HepG2 (cell line): ENCODE results near the gene IGF2BP1. TPM values are rescaled to one million over a fixed set of nuclear protein-coding genes. Genes with fewer than 3 reads are reported as not detected.

ENCODE experiments used
- FOSL2 ChIP-seq: sonication (generic); formaldehyde crosslinking; IDR thresholded peaks from 2 replicates; pipeline ENCODE4 v1.4.0; 2020; ENCODE audit warnings: missing genetic modification reagents
- HES4 ChIP-seq: sonication (generic); formaldehyde crosslinking; IDR thresholded peaks from 2 replicates; pipeline ENCODE4 v1.9.0; 2021; ENCODE audit warnings: mild to moderate bottlenecking, missing genetic modification reagents, borderline replicate concordance
- SKIL ChIP-seq: sonication (generic); formaldehyde crosslinking; IDR thresholded peaks from 2 replicates; pipeline ENCODE4 v1.8.0; 2022; ENCODE audit warnings: missing genetic modification reagents, mild to moderate bottlenecking, moderate library complexity, borderline replicate concordance
- TAF1 ChIP-seq: sonication (generic); formaldehyde crosslinking; IDR thresholded peaks from 2 replicates; pipeline ENCODE4 v1.4.0; 2020; ENCODE audit warnings: missing genetic modification reagents
- ZBTB1 ChIP-seq: sonication (generic); formaldehyde crosslinking; IDR thresholded peaks from 2 replicates; pipeline ENCODE4 v1.4.0; 2020; ENCODE audit warnings: missing genetic modification reagents, borderline replicate concordance
- ZBTB21 ChIP-seq: sonication (generic); formaldehyde crosslinking; IDR thresholded peaks from 2 replicates; pipeline ENCODE4 v1.4.0; 2020; ENCODE audit warnings: missing genetic modification reagents
- ZBTB38 ChIP-seq: sonication (generic); formaldehyde crosslinking; IDR thresholded peaks from 2 replicates; pipeline ENCODE4 v1.5.1; 2020; ENCODE audit warnings: mild to moderate bottlenecking, missing genetic modification reagents
- ZFAT ChIP-seq: sonication (generic); formaldehyde crosslinking; conservative IDR thresholded peaks from 2 replicates; pipeline ENCODE4 v1.8.1; 2023; ENCODE audit warnings: missing genetic modification reagents, inconsistent platforms
- ZNF205 ChIP-seq: IDR thresholded peaks from 2 replicates; pipeline ENCODE4 v1.6.1; 2018; ENCODE audit warnings: missing biosample characterization, missing genetic modification reagents
- ZNF451 ChIP-seq: sonication (generic); formaldehyde crosslinking; IDR thresholded peaks from 2 replicates; pipeline ENCODE4 v1.5.0; 2020; ENCODE audit warnings: mild to moderate bottlenecking, missing genetic modification reagents
- ZNF543 ChIP-seq: sonication (generic); formaldehyde crosslinking; IDR thresholded peaks from 2 replicates; pipeline ENCODE4 v1.4.0; 2020; ENCODE audit warnings: mild to moderate bottlenecking, missing genetic modification reagents
- ZNF580 ChIP-seq: IDR thresholded peaks from 2 replicates; pipeline ENCODE4 v1.6.1; 2016; ENCODE audit warnings: low read depth, borderline replicate concordance
- ZNF652 ChIP-seq: IDR thresholded peaks from 2 replicates; pipeline ENCODE4 v1.6.1; 2016; ENCODE audit warnings: low read depth, borderline replicate concordance
- polyA plus RNA-seq, 8 experiments: library from polyadenylated mRNA; depleted of rRNA in 3 of 8; stranded (reverse) in 7 of 8; unstranded in 1 of 8; fragments of >200 nt; fragmentation: Illumina TruSeq in 4 of 8; extraction: Trizol in 4 of 8; gene quantifications; 2 replicates each; pipeline versions ENCODE4 v1.2.1 to v1.2.3, GENCODE V29; 2011 to 2016; ENCODE audit warnings: low read depth in 4 of 8, missing spikeins in 1 of 8, mixed read lengths in 1 of 8; ENCODE audit not compliant: insufficient read depth in 1 of 8
- total RNA-seq, 5 experiments: library from RNA; depleted of rRNA; stranded (reverse); fragments of >200 nt; fragmentation: Illumina TruSeq; extraction: Trizol; gene quantifications; 2 replicates each; pipeline ENCODE4 v1.2.3, GENCODE V29; 2016; ENCODE audit warnings: low read depth in 1 of 5
- TF ChIP-seq, protein P1 (sequence below): sonication (generic); formaldehyde crosslinking; IDR thresholded peaks from 2 replicates; pipeline ENCODE4 v1.4.0; 2020; ENCODE audit warnings: missing genetic modification reagents, borderline replicate concordance
- TF ChIP-seq, protein P2 (sequence below): sonication (generic); formaldehyde crosslinking; IDR thresholded peaks from 2 replicates; pipeline ENCODE4 v1.5.0; 2020; ENCODE audit warnings: missing genetic modification reagents, mild to moderate bottlenecking, borderline replicate concordance
- TF ChIP-seq, protein P3 (sequence below): sonication (generic); formaldehyde crosslinking; IDR thresholded peaks from 2 replicates; pipeline ENCODE4 v1.9.0; 2021; ENCODE audit warnings: missing genetic modification reagents, borderline replicate concordance
- TF ChIP-seq, protein P4 (sequence below): IDR thresholded peaks from 2 replicates; pipeline ENCODE4 v1.6.1; 2016; ENCODE audit warnings: missing compliant biosample characterization, missing genetic modification reagents, borderline replicate concordance

Gene IGF2BP1
- total and polyA plus RNA-seq, 2 of the 13 experiments (the other 11 are each of a cell fraction or from before 2014, with no cell fraction given) = 29.7 to 75.1 TPM

DNA sequence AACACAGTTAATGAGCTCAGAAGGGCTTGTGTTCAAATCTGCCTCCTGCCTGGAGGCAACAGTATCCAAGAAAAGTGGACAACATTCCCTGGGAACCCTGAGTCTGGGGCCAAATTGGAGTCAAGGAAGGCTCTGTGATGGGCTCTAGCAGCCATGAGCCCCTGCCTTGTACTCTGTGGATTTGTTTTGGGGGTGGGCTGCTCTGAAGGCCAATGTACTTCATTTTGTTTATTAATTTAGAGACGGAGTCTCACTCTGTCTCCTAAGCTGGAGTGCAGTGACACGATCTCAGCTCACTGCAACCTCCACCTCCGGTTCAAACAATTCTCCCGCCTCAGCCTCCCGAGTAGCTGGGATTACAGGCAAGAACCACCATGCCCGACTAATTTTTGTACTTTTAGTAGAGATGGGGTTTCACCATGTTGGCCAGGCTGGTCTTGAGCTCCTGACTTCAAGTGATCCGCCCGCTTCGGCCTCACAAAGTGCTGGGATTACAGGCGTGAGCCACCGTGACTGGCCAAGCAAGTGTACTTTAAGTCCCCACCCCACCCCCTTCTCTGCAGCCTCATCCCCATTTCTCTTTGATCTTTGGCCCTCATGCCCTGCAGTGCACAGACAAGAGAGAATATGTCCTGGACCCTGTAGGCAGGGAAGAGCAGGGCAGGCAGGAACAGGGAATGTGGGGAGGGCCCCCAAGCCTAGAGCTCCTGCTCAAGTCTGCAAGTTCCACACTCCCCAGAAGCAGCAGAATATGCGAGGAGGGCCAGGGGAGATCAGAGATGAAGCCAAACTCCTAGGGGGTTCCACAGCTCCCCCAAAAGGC is 26.1 kb upstream of the IGF2BP1 start (continued):
- TF ChIP-seq HES4 = no peak
- TF ChIP-seq SKIL (CRISPR knock-in tag) = peak; percentile 92
- peak; percentile 58; the same call in 1 of the 2 replicates for TF ChIP-seq ZBTB21 (CRISPR knock-in tag)
- TF ChIP-seq, protein P1, sequence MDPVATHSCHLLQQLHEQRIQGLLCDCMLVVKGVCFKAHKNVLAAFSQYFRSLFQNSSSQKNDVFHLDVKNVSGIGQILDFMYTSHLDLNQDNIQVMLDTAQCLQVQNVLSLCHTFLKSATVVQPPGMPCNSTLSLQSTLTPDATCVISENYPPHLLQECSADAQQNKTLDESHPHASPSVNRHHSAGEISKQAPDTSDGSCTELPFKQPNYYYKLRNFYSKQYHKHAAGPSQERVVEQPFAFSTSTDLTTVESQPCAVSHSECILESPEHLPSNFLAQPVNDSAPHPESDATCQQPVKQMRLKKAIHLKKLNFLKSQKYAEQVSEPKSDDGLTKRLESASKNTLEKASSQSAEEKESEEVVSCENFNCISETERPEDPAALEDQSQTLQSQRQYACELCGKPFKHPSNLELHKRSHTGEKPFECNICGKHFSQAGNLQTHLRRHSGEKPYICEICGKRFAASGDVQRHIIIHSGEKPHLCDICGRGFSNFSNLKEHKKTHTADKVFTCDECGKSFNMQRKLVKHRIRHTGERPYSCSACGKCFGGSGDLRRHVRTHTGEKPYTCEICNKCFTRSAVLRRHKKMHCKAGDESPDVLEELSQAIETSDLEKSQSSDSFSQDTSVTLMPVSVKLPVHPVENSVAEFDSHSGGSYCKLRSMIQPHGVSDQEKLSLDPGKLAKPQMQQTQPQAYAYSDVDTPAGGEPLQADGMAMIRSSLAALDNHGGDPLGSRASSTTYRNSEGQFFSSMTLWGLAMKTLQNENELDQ (CRISPR knock-in tag) = no peak
- TF ChIP-seq ZNF580 (CRISPR knock-in tag) = peak; percentile 86
- TF ChIP-seq FOSL2 = peak; percentile 92
- no peak for TF ChIP-seq ZNF451 (CRISPR knock-in tag)
- no peak; the same call in 1 of the 2 replicates for TF ChIP-seq ZBTB1 (CRISPR knock-in tag)
- TF ChIP-seq ZFAT (CRISPR knock-in tag) = no peak
- TF ChIP-seq, protein P2, sequence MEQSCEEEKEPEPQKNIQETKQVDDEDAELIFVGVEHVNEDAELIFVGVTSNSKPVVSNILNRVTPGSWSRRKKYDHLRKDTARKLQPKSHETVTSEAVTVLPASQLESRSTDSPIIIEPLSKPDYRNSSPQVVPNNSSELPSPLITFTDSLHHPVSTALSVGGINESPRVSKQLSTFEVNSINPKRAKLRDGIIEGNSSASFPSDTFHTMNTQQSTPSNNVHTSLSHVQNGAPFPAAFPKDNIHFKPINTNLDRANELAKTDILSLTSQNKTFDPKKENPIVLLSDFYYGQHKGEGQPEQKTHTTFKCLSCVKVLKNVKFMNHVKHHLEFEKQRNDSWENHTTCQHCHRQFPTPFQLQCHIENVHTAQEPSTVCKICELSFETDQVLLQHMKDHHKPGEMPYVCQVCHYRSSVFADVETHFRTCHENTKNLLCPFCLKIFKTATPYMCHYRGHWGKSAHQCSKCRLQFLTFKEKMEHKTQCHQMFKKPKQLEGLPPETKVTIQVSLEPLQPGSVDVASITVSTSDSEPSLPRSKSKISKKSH (CRISPR knock-in tag) = no peak
- TF ChIP-seq ZNF205 (CRISPR knock-in tag) = peak; percentile 89; the same call in 1 of the 2 replicates
- TF ChIP-seq ZBTB38 (CRISPR knock-in tag) = peak; percentile 63; the same call in 1 of the 2 replicates
- TF ChIP-seq, protein P3, sequence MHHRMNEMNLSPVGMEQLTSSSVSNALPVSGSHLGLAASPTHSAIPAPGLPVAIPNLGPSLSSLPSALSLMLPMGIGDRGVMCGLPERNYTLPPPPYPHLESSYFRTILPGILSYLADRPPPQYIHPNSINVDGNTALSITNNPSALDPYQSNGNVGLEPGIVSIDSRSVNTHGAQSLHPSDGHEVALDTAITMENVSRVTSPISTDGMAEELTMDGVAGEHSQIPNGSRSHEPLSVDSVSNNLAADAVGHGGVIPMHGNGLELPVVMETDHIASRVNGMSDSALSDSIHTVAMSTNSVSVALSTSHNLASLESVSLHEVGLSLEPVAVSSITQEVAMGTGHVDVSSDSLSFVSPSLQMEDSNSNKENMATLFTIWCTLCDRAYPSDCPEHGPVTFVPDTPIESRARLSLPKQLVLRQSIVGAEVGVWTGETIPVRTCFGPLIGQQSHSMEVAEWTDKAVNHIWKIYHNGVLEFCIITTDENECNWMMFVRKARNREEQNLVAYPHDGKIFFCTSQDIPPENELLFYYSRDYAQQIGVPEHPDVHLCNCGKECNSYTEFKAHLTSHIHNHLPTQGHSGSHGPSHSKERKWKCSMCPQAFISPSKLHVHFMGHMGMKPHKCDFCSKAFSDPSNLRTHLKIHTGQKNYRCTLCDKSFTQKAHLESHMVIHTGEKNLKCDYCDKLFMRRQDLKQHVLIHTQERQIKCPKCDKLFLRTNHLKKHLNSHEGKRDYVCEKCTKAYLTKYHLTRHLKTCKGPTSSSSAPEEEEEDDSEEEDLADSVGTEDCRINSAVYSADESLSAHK (CRISPR knock-in tag) = no peak
- peak; percentile 55; the same call in 1 of the 2 replicates for TF ChIP-seq ZNF543 (CRISPR knock-in tag)
- TF ChIP-seq ZNF652 = no peak; the same call in 1 of the 2 replicates
- TF ChIP-seq, protein P4, sequence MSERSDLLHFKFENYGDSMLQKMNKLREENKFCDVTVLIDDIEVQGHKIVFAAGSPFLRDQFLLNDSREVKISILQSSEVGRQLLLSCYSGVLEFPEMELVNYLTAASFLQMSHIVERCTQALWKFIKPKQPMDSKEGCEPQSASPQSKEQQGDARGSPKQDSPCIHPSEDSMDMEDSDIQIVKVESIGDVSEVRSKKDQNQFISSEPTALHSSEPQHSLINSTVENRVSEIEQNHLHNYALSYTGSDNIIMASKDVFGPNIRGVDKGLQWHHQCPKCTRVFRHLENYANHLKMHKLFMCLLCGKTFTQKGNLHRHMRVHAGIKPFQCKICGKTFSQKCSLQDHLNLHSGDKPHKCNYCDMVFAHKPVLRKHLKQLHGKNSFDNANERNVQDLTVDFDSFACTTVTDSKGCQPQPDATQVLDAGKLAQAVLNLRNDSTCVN (CRISPR knock-in tag) = no peak
- TF ChIP-seq TAF1 (CRISPR knock-in tag) = peak; percentile 53; the same call in 1 of the 2 replicates
